Superior temporal gyrus (tissue), 1 donor: ENCODE results near the gene OR51B4.
"Not testable (repeated sequence)": the region's sequence is repeated elsewhere in the genome, so short reads cannot be mapped to it uniquely, and the experiment has no call there.

Source experiments
- DNase-seq: peaks from one replicate; pipeline ENCODE4 v3.0.0-alpha.2; 2016; ENCODE audit errors: extremely low spot score

Gene OR51B4

GRCh38 chr11:5301846-5302245, at the start of gene OR51B4:
Gene OR51B4, minus strand, starts transcription at chr11:5301946. Its CDS starts 0 bp downstream, at chr11:5301946.
- no peak for DNase-seq

DNA sequence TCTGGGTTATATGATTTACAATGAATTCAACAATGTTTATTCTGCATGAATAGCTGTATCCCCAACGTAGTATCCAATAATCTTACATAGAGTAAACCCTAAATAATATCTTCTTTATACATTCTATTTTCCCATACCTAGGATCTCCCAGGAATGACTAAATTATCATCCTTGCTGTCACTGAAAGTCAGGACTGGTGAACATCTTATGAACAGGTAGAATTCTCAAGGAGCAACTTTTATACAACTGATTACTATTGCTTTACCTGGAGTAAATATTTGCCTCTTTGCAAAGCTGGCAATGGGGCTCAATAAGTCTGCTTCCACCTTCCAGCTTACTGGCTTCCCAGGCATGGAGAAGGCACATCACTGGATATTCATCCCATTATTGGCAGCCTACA, 49.5 kb upstream of the OR51B4 start, which contains the start of gene OR51B6:
TSS of gene OR51B6 (plus strand) at position 301 of the 400 bp plus-strand sequence. CDS start at position 301, 0 bp downstream.
- no peak for DNase-seq

- no peak for DNase-seq
These were observed 47.8 kb upstream of the OR51B4 start for GRCh38 chr11:5349550-5349949.

DNA sequence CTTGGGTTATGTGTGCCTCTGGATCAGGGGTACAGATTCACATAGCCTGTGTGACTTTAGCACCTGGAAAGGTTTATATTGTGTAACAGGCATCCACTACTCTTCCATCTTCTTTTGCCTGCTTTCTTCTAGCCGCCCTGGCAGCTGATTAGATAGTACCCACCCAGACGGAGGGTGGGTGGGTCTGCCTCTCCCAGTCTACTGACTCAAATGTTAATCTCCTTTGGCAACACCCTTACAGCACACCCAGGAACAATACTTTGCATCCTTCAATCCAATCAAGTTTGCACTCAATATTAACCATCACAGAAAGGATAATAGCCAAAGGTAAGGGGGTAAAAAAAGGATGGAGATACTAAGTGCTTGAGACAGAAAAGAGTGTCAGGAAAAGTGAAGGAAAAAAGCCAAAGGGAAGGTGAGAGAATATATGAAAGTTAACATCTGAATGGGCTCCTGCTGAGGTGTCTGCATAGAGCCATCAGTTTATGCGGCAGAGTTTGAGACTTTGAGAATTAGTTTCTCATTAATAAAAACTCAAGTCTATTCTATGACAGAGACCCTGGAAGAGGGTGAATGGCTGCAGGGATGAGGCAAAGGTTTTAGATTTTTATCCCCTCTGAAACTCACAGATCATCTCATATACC, 46.9 kb upstream of the OR51B4 start:
- DNase-seq = no peak

DNA sequence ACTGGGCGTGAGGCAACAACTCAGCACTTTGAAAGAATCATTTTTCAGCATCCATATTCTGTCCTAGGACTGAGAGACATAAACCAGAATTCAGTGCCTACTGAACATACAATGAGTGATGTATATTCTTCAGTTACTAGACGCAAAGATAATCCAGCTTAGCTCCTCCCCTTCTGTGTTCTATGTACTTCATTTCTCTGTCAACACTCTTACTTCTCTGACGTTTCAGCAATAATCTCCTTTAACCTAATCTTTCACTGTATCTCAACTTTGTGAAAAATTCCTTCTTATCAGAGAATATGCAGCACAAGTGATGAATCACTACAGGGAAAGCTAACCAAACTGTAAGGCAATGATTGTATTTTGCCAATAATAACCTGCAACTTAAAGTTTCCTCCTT, 44.1 kb upstream of the OR51B4 start:
- DNase-seq = no peak

GRCh38 chr11:5343474-5344335, 42.0 kb upstream of the OR51B4 start, which contains the start of gene OR51B5:
Gene OR51B5, minus strand, starts transcription at chr11:5343524. Its CDS starts 0 bp downstream, at chr11:5343524.
- DNase-seq = no peak

DNA sequence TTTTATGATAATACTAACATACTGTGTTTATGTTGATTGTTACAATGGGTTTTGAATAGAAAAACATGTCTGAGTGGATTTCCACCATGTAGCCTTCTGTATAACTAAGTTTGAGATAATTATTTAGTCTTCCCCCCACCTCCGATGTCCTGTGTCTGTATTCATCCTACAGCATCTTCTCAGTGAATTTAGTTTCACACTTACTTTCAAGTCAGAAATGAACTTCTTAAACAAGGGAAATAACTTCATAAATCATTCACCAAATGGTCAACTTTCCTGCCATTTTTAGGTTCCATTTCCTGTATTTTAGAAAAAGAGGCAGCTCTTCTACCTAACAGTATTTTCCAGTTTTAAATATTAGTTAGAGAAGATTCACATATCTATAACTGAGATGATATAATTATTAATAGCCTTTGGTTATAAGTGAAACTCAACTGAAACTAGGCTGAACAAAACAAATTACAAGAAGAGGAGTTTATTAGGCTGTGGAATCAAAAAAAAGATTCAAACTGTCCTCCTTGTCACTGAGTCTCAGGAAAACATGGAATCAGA, 38.1 kb upstream of the OR51B4 start:
- no peak for DNase-seq

DNA sequence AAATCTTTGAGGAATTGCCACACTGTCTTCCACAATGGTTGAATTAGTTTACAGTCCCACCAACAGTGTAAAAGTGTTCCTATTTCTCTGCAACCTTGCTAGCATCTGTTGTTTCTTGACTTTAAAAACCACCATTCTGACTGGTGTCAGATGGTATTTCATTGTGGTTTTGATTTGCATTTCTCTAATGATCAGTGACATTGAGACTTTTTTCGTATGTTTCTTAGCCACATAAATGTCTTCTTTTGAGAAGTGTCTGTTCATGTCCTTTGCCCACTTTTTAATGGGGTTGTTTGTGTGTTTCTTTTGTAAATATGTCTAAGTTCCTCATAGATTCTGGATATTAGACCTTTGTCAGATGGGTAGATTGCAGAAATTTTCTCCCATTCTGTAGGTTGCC, 35.5 kb upstream of the OR51B4 start:
- DNase-seq = not testable (repeated sequence)

- DNase-seq = no peak
These were observed 34.6 kb upstream of the OR51B4 start for GRCh38 chr11:5336331-5336730.

DNA sequence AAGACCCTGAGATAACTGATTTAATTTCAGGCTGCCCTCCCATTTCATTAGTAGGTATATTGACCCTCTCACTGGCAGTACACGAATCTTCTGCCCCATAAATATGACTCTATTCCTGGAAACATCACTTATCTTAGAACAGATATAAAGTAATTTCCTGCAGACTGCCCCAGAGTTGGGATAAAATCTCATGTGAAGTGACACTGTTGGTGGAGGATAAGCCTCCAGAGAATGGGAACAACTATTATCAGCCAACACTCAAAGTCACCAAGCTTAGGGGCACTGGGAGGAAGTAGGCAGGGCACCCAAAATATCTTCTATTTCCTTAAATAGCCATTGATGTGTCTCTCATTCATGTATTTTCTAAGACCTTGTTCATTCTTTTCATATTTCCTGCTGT, 33.4 kb upstream of the OR51B4 start:
- no peak for DNase-seq

- DNase-seq = no peak
These were observed 22.5 kb upstream of the OR51B4 start, which contains the start of gene OR51B2 for GRCh38 chr11:5324197-5324596. Gene OR51B2, minus strand, starts transcription at chr11:5324297. Its CDS starts 0 bp downstream, at chr11:5324297.

DNA sequence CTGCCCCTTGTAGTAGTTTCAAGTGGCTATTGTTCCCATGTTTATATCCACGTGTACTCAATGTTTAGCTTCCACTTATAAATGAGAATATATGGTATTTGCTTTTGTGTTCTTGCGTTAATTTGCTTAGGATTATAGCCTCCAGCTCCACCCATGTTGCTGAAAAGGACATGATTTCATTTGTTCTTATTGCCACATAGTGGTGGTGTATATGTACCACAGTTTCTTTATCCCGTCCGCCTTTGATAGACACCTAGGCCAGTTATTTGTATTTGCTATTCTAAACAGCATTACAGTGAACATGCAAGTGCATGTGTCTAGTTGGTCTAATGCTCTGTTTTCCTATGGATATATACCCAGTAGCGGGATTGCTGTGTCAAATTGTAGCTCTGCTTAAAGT, 15.5 kb upstream of the OR51B4 start:
- no peak for DNase-seq

DNA sequence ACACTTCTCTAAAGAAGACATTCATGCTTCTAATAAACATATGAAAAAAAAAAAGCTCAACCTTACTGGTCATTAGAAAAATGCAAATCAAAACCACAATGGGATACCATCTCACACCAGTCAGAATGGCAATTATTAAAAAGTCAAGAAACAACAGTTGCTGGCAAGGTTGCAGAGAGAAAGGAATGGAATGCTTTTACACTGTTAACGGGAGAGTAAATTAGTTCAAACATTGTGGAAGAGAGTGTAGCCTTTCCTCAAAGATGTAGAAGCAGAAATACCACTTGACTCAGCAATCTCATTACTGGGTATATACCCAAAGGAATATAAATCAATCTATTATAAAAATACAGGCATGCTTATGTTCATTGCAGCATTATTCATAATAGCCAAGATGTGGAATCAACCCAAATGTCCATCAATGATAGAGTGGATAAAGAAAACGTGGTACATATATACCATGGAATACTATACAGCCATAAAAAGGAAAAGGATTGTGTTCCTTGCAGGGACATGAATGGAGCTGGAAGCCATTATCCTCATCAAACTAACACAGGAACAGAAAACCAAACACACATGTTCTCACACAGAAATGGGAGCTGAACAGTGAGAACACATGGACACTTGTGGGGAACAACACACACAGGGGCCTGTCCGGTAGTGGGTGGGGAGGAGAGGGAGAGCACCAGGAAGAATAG, 11.7 kb upstream of the OR51B4 start:
- not testable (repeated sequence) for DNase-seq

DNA sequence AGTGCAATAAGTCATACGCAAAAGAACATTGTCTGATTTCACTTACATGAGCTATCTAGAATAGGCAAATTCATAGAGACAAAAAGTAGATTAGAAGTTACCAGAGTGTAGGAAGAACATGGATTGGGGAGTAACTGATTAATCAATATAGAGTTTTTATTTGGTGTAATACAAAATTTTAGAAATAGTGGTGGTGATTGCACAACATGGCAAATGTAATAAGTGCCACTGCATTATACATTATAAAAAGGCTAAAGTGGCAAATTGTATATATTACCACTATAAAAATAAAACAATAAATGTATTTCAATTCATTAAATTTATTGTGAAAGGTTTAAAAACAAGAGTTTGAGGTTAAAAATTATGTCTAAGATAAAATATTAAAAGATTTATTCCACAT, 8.7 kb upstream of the OR51B4 start:
- no peak for DNase-seq

DNA sequence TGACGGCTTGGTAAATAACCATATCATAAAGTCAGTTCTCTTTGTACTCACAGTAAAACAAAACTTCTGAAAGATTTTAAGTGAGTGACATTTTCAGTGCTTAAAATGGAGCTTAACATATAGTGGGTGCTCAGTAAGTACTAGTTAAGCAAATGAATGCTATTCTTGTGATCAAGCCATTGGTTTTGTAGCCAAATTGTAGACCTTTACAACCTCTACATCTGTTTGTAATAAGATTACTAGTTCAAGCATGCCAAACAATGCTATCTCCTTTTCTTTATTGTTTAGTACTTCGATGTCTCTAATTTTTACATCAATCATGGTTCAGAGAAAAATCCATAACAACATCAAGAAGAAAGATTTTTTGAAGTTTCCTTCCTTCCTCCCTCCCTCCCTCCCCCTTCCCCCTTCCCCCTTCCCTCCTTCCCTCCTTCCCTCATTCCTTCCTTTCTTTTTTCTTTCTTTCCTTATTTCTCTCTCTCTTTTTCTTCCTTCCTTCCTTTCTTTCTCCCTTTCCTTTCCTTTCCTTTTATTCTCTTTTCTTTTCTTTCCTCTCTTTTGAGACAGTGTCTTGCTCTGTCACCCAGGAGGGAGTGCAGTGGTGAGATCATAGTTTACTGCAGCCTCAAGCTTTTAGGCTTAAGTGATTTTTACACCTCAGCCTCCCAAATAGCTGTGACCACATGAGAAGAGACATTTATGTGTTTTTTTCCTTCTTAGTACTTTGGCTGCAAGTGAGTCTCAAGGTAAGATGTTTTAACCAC, 5.7 kb upstream of the OR51B4 start:
- no peak for DNase-seq

DNA sequence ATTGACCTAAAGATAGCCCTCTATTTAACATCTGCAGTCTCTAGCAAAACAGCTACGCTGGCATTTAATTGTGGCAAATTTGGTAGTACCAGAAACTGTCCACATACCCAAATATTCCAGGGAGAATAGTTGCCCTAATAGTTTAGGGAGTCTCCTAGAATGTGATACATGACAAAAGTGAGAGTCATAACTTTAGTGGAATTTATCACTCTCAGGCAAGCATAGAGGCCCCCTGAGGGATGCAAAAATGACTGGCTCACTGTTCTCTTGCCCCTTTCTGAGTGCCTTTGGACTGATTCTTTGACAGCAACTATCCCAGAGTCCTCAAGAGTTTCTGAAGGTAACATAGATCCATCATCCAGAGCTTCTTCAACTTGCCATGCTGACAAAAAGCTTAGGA, 2.3 kb upstream of the OR51B4 start:
- no peak for DNase-seq

- no peak for DNase-seq
These were observed 1.9 kb upstream of the OR51B4 start for GRCh38 chr11:5303626-5304025.

- DNase-seq = no peak
These were observed 1.5 kb downstream of the OR51B4 start for GRCh38 chr11:5300251-5300650.

DNA sequence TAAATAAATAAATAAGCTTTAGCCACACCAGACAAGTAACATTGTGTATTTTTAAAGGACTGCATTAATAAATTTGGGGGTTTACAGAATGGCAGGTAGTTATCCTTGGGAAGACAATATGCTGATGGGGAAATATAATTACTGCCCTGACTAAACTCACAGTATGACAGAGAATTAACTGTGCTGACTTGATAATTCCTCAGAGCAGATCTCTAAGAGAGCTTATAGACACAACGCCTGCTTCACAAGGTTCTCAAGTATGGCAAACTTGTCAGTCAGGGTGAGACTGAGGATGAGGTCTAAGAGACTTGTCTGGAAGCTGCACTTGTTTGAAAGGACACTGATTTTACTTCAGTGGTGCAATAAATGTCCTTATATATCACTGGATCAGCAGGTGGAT, 3.3 kb downstream of the OR51B4 start:
- DNase-seq = no peak

GRCh38 chr11:5297721-5298323, 3.9 kb downstream of the OR51B4 start:
- no peak for DNase-seq
